Tibial nerve (tissue), 4 donors: Measurements from ENCODE around the gene LRBA. TPM values are rescaled to one million over a fixed set of nuclear protein-coding genes. Genes with fewer than 3 reads are reported as not detected.

Experiments used
- DNase-seq, 2 donors: peaks; one replicate each; pipeline ENCODE4 v3.0.0-alpha.2; 2019; ENCODE audit warnings: low spot score in 2 of 2
- H3K27ac ChIP-seq, 4 donors: fragments of 200-600 bp; sonication (generic) in 3 of 4; one replicate each; pipeline ENCODE4 v1.5.1; 2017 to 2019; ENCODE audit warnings: mild to moderate bottlenecking in 1 of 4
- H3K27me3 ChIP-seq, 2 donors: fragments of 200-600 bp; sonication (generic) in 1 of 2; one replicate each; pipeline versions ENCODE4 v1.5.1 to v1.6.0; 2017 to 2019
- H3K36me3 ChIP-seq, 3 donors: fragments of 200-600 bp; sonication (generic); one replicate each; pipeline ENCODE4 v1.5.1; 2018 to 2019
- H3K4me1 ChIP-seq, 4 donors: fragments of 200-600 bp; sonication (generic) in 3 of 4; one replicate each; pipeline ENCODE4 v1.5.1; 2017 to 2019
- H3K4me3 ChIP-seq, 4 donors: fragments of 200-600 bp; sonication (generic) in 3 of 4; one replicate each; pipeline ENCODE4 v1.5.1; 2017 to 2019; ENCODE audit warnings: mild to moderate bottlenecking in 1 of 4, moderate library complexity in 1 of 4
- H3K9me3 ChIP-seq, 4 donors: fragments of 200-600 bp; sonication (generic) in 3 of 4; one replicate each; pipeline ENCODE4 v1.5.1; 2017 to 2019
- CTCF ChIP-seq, 5 experiments: fragments of 200-600 bp in 3 of 5; fragments of 450-650 bp in 2 of 5; sonication (generic) in 3 of 5; IDR thresholded peaks; one replicate each; pipeline ENCODE4 v1.5.1; 2016 to 2019; ENCODE audit warnings: antibody characterized with exemption in 5 of 5, mild to moderate bottlenecking in 3 of 5, moderate library complexity in 2 of 5
- EP300 ChIP-seq, 2 donors: sonication (generic); formaldehyde crosslinking; IDR thresholded peaks; one replicate each; pipeline ENCODE4 v1.6.1; 2017; ENCODE audit warnings: antibody characterized with exemption in 2 of 2, mild to moderate bottlenecking in 1 of 2
- POLR2A ChIP-seq, 2 donors: fragments of 450-650 bp; IDR thresholded peaks; one replicate each; pipeline ENCODE4 v1.6.1; 2017; ENCODE audit warnings: antibody characterized with exemption in 2 of 2, mild to moderate bottlenecking in 2 of 2, moderate library complexity in 2 of 2
- WGBS, 2 donors: methylation state at CpG; one replicate each; pipeline ENCODE4 v1.1.5; 2018; 5-methylcytosine and 5-hydroxymethylcytosine counted together
- total RNA-seq, 4 donors: library from RNA; depleted of rRNA; stranded (reverse); fragments of >200 nt; gene quantifications; one replicate each; pipeline ENCODE4 v1.1.0, GENCODE V29; 2016

Gene LRBA
- total RNA-seq, 4 donors from 2014 or later: 35.4 to 43.1 (median 38.0) TPM

- TF ChIP-seq EP300 (IDR thresholded peaks at IDR 0.05) (no peak), POLR2A (IDR thresholded peaks at IDR 0.05) (no peak), CTCF (IDR thresholded peaks at IDR 0.05) (no peak)
- no peak for DNase-seq
- no peaks in the 10 kb centered on the region for H3K27me3 ChIP-seq
- peaks cover 0 to 27% (median 0%) of the 10 kb centered on the region in 3 donors for H3K36me3 ChIP-seq
- WGBS, 2 donors: 67 to 68% methylated on average over 11 of the region's 11 CpGs
- peaks cover 0 to 4% (median 0%) of the 10 kb centered on the region in 4 donors for H3K9me3 ChIP-seq
- peak overlapping the region; percentile 23 to 53 (median 34) for H3K4me3 ChIP-seq
- H3K27ac ChIP-seq: peak overlapping the region in 1 of 4 donors; percentile 51
- peaks cover 0 to 8% (median 0%) of the 10 kb centered on the region in 4 donors for H3K4me1 ChIP-seq
Observed at GRCh38 chr4:150584111-150584915, 430.8 kb downstream of the LRBA start.

- H3K27ac ChIP-seq: peak overlapping the region in 1 of 4 donors; percentile 51
- no peak for DNase-seq
- H3K27me3 ChIP-seq: no peaks in the 10 kb centered on the region
- no peak for TF ChIP-seq EP300 (IDR thresholded peaks at IDR 0.05)
- no peak for TF ChIP-seq CTCF (IDR thresholded peaks at IDR 0.05)
- no peak for TF ChIP-seq POLR2A (IDR thresholded peaks at IDR 0.05)
- peak overlapping the region; percentile 23 to 53 (median 34) for H3K4me3 ChIP-seq
- WGBS, 2 donors: 45 to 51% methylated on average over 41 to 51 of the region's 66 CpGs
- peaks cover 0 to 4% (median 0%) of the 10 kb centered on the region in 4 donors for H3K9me3 ChIP-seq
- H3K4me1 ChIP-seq: peaks cover 0 to 8% (median 0%) of the 10 kb centered on the region in 4 donors
- H3K36me3 ChIP-seq: peaks cover 0 to 19% (median 0%) of the 10 kb centered on the region in 3 donors
Observed at GRCh38 chr4:150583287-150584110, 431.6 kb downstream of the LRBA start.

- H3K27me3 ChIP-seq: no peaks in the 10 kb centered on the region
- H3K9me3 ChIP-seq: peaks cover 0 to 4% (median 0%) of the 10 kb centered on the region in 4 donors
- H3K4me1 ChIP-seq: peaks cover 0 to 8% (median 0%) of the 10 kb centered on the region in 4 donors
- peak overlapping the region; percentile 23 to 53 (median 34) for H3K4me3 ChIP-seq
- TF ChIP-seq POLR2A (IDR thresholded peaks at IDR 0.05) (no peak), EP300 (IDR thresholded peaks at IDR 0.05) (no peak), CTCF (IDR thresholded peaks at IDR 0.05) (no peak)
- peaks cover 0 to 14% (median 0%) of the 10 kb centered on the region in 3 donors for H3K36me3 ChIP-seq
- H3K27ac ChIP-seq: peak overlapping the region in 1 of 4 donors; percentile 51
- 33 to 43% methylated on average over 21 to 32 of the region's 32 CpGs for WGBS, 2 donors
- no peak for DNase-seq
Observed at GRCh38 chr4:150582873-150583286, 432.2 kb downstream of the LRBA start.

- peak within 1 kb of the TSS in 1 of 4 donors; percentile 51 for H3K27ac ChIP-seq
- H3K9me3 ChIP-seq: peaks cover 0 to 4% (median 0%) of the 10 kb centered on the region in 4 donors
- TF ChIP-seq CTCF (IDR thresholded peaks at IDR 0.05) (no peak), POLR2A (IDR thresholded peaks at IDR 0.05) (no peak), EP300 (IDR thresholded peaks at IDR 0.05) (no peak)
- no peaks in the 10 kb centered on the region for H3K27me3 ChIP-seq
- H3K36me3 ChIP-seq: peaks cover 0 to 9% (median 0%) of the 10 kb centered on the region in 3 donors
- DNase-seq: no peak
- H3K4me3 ChIP-seq: peak within 1 kb of the TSS; percentile 23 to 53 (median 34)
- H3K4me1 ChIP-seq: peaks cover 0 to 8% (median 0%) of the 10 kb centered on the region in 4 donors
- 66 to 73% methylated on average over 27 of the region's 27 CpGs for WGBS, 2 donors
Observed at GRCh38 chr4:150582146-150582872, 432.8 kb downstream of the LRBA start, which contains the start of gene MAB21L2. Gene MAB21L2, plus strand, starts transcription at chr4:150582151. Its CDS starts 879 bp downstream, at chr4:150583030.
